HG03565 (cell line): ENCODE measurements around the gene DNAJC4.
A peak's percentile ranks its signal among the peaks of the same experiment; 100 is the strongest.

Source experiments
- ATAC-seq: cut with Tn5 transposase; IDR thresholded peaks from one replicate; pipeline ENCODE4 v1.9.1; 2021; ENCODE audit warnings: mild to moderate bottlenecking, moderate library complexity; ENCODE audit not compliant: unreplicated experiment

Gene DNAJC4

DNA sequence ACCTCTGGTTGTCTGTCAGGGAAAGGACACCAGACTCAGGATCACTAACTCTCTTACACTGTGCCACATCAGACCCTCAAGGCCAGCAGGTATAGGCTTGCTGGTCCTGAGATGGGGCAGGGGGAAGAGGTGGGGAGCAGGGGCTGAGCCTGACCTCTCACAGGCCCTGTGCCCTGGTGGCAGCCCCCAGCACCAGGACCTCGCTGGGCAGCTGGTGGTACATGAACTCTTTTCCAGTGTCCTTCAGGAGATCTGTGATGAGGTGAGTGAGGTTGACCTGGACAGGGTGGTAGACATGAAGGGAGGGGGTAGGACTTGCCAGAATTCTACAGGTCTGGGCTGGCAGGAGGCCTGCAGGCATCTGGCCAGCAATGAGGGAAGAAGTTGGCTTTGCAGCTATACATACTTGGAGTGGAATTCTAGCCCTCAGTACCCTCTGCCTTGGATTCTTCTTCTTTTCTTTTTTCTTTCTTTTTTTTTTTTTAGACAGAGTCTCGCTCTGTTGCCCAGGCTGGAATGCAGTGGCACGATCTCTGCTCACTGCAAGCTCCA lies 2.9 kb upstream of the DNAJC4 start:
- no peak for ATAC-seq

DNA sequence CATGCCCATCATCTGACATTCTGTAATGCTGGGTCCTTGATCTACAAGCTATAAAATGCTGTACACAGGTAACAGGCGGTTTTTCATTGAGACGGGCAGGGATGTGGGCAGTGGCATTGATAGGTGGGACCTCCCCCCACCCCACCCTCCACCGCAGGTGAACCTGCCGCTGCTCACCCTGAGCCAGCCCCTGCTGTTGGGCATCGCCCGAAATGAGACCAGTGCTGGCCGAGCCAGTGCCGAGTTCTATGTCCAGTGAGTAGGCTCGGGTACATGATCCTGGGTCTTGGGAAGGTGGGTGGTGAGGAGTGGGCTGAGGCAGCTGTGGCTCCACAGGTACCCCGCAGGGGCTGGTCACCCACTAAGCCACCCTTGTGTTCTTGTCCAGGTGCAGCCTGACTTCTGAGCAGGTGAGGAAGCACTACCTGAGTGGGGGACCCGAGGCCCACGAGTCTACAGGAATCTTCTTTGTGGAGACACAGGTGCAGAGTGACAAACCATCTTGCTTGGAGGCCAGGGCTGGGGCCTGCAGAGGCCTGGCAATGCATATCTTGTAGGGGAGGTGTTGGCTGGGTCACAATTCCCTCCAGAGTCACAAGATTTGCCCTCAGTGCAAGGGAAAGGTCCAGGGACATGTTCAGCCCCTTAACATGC lies 1.1 kb upstream of the DNAJC4 start:
- no peak for ATAC-seq

DNA sequence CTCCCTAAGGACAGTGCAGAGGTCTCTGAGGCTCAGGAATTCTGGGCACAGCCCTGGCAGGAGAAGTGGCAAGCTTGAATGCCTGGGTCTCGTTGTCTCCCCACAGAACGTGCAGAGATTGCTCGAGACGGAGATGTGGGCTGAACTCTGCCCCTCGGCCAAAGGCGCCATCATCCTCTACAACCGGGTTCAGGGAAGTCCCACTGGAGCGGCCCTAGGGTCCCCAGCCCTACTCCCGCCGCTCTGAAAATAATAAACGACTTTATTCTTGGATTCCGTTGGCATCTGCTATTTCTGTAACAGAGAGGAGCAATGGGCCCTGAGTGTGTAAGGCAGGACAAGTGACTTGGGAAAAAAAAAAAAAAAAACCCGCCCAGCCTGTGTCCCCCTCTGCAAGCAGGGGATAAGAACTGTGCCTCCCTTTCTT lies 591 bp upstream of the DNAJC4 start:
- ATAC-seq = no peak

DNA sequence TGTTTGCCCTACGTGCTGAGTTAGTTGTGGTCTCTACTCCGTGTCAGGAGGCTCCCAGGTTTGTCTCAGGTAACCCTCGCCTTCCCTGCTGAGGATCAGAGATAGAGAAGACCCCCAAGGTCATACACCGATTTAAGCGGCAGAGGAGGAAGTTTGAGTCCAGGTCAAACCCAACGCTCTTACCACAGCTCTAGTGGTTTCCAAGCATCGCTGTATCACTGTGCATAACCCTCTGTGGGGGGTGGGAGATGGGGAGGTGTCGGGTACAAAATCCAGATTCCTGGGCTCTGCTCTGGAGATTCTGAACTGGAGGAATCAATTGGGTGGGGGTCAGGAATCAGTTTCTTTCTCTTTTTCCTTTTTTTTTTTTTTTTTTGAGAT lies 627 bp downstream of the DNAJC4 start:
- no peak for ATAC-seq

DNA sequence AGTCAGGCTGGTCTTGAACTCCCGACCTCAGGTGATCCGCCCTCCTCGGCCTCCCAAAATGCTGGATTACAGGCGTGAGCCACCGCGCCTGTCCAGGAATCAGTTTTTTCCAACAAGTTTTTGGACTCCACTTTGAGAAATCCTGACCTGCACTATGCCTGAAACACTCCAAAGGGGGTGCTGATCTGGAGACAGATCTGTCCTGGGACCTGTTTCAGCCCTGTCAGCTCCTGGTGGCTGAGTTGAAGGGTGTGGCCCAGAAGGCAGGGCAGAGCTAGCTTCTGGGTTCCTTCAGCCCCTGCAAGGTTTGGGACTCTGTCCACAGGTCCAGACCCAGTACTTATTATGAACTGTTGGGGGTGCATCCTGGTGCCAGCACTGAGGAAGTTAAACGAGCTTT lies 1.2 kb downstream of the DNAJC4 start:
- ATAC-seq = no peak

DNA sequence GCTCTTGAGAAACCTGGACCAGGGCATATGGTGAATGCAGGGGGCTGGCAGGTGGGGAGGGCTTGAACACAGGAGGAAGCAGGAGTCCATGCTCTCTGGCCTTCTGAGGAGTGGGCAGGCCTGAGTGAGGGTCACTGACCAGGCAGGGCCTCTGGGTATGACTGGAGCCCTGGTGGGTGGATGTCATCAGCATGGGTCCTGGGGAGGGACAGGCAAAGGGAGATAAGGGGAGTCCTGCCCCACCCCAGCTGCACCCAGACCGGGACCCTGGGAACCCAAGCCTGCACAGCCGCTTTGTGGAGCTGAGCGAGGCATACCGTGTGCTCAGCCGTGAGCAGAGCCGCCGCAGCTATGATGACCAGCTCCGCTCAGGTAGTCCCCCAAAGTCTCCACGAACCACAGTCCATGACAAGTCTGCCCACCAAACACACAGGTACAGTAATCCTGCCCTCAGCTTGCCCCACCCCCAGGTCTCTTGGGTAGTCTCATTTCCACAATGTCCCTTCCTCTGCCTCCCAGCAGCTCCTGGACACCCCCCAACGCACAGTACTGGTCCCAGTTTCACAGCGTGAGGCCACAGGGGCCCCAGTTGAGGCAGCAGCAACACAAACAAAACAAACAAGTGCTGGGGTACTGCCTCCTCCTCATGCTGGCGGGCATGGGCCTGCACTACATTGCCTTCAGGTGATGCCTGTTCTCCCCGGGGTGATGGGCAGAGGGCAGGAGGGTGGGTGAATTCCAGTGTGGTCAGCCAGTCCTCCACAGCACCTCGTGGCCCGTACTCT lies 2.0 kb downstream of the DNAJC4 start:
- ATAC-seq = no peak

DNA sequence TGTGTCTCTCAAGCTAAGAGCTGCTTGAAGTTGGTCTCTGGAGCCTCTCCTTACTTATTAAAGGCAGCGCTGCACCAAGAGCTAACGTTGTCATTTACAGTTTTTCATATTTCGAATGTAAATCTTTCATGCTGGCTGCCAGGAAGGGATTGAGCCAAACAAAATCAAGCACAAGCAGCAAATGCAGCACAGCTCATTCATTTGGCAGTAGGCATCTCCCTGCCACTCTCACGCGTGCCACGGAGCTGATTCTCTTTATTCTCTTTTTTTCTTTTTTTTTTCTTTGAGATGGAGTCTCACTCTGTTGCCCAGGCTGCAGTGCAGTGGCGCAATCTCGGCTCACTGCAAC lies 2.6 kb downstream of the DNAJC4 start:
- ATAC-seq = no peak

DNA sequence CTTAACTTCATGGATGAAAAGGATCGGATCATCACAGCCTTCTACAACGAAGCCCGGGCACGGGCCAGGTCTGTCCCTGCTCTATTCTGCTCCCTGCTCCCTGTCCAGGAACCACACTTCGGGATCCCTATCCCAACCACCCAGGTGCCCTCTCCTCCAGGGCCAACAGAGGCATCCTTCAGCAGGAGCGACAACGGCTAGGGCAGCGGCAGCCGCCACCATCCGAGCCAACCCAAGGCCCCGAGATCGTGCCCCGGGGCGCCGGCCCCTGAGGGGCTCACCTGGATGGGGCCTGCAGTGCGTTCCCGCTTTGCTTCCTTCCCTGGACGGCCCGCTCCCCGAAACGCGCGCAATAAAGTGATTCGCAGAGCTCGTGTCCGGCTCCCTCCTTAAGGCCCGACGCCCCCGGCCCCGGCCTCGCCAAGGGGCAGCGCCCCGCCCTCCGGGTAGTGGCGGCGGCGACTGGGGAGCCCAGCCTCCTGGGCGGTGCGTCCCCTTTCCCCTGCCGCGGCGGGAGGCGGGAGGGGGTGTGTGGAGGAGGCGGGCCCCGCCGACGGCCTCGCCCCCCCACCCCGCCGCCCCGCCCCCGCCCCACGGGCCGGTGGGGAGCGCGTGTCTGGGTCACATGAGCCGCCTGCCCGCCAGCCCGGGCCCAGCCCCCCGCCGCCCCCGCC lies 3.7 kb downstream of the DNAJC4 start, which contains the start of gene VEGFB:
VEGFB (plus strand) TSS at position 672 of the 674 bp plus-strand sequence. CDS start 250 bp downstream, outside the sequence.
- ATAC-seq = no peak

DNA sequence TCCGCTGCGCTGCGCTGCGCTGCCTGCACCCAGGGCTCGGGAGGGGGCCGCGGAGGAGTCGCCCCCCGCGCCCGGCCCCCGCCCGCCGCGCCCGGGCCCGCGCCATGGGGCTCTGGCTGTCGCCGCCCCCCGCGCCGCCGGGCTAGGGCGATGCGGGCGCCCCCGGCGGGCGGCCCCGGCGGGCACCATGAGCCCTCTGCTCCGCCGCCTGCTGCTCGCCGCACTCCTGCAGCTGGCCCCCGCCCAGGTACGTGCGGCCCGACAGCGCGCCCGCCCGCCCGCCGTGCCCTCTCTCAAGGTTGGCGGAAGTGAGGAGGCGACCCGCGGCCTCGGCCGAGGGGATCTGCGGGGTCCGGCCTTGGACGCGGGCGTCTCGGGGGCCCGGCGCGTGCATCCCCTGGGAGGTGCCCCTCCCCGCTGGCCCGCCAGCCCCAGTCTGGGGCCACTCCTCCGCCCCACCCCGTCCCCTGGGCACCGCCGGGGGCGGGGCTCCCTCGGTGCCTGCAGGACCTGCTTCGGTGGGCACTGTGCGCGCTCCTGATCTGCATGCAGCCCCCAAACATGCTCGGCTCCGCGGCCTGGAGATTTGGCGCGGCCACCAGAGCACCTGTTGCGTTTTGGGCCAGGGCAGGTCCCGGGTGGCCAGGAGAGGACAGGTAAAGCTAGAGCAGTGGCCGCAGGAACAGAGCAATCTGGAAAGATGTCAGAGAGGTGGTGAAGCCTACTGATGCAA lies 4.5 kb downstream of the DNAJC4 start:
- no peak for ATAC-seq

DNA sequence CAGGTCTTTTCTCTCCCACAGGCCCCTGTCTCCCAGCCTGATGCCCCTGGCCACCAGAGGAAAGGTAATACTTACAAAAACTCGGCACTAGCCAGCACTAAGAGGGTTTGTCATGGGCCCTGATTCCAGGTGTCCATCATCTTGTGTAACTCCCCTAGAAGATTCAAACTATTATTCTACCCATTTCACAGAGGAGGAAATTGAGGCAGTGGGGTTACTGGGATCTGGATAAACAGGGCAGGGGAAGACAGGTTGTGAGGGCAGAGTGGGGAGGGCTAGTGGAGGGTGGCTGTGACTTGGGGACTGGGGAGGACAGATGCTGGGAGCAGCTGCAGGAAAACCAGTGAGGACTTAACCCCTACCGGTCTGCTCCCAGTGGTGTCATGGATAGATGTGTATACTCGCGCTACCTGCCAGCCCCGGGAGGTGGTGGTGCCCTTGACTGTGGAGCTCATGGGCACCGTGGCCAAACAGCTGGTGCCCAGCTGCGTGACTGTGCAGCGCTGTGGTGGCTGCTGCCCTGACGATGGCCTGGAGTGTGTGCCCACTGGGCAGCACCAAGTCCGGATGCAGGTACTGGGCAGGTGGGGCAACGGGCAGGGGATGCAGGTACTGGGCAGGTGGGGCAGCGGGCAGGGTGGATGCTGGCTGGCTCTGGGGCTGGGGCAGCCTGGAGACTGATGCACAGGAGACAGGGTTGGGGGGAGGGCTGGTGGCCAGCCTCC lies 5.3 kb downstream of the DNAJC4 start:
- ATAC-seq = no peak

DNA sequence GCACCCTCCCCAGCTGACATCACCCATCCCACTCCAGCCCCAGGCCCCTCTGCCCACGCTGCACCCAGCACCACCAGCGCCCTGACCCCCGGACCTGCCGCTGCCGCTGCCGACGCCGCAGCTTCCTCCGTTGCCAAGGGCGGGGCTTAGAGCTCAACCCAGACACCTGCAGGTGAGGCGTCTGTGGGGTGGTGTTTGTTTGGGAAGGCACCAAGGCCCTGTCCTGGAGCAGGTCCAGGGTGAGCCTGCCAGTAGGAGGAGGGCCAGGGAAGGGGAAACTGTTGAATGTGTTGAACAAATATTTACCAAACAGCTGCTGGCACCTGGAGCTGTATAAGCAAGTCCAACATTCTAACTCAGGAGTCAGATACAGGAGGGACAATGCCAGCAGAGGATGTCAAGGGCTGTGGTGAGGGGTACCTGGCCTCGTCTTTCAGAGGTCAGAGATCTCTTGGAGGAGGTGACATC lies 7.2 kb downstream of the DNAJC4 start:
- no peak for ATAC-seq

DNA sequence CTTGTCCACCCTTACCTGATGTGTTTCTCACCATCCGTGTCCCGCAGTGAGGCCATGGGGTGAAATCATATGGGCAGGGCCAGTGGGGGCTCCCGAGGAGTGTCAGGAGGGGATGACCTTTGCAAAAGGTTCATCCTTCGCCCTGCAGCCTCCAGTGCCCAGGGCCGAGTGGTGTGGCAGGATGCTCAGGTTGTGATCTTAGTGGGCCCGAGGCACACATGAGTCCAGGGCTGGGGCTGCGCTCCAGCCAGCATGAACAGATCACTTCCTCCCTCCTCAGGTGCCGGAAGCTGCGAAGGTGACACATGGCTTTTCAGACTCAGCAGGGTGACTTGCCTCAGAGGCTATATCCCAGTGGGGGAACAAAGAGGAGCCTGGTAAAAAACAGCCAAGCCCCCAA lies 7.7 kb downstream of the DNAJC4 start:
- no peak for ATAC-seq

DNA sequence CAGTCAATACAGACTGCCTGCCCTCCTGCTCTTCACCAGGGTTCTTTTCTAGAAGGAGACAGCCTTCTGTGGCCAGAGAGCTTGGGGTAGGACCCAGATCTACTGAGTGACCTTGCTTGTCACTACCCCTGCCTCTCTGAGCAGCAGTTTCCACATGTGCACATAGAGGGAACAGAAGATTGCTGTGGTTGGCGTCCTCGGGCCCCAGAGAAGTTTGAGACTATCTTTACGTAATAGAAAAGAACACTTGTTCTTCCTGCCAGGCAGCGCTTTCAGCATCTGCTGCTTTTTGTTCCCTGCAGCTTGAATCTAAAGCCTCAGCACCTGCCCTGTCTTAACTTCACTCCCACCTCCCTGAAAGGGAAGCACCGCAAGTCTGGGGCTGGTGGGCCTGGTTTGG lies 8.7 kb downstream of the DNAJC4 start:
- no peak for ATAC-seq

DNA sequence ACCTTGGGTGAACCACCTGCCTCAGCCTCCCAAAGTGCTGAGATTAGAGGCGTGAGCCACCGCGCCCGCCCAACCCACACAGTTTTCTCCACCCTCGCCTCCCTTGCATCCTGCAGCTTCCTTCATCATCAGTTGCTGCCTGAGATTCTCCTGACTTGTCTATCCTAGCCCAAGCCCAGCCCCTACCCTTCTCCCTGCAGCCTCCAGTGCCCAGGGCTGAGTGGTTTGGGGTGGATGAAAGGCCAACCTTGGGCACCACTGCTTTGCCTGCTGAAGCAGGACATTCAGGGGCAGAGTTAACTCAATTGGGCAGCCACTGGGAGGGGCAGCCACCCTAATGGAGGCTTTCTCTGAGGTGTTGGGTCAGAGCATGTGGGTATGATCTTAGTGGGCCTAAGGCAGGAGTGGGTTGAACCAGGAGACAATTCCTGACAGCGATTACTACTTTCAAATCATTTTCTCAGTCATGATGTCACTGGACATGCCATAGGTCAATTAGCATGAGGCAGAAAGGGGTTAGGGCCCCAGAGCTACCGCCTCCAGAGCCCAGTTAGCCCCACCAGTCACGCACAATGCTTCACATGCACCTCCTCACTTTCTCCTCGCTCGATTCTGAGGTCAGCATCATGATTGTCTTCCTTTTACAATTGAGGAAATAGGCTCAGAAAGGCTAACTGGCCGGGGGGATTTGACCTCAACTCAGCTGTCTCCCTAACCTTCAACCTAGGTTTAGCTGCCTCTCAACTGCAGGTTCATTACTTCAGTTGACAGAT lies 9.5 kb downstream of the DNAJC4 start:
- ATAC-seq = no peak

DNA sequence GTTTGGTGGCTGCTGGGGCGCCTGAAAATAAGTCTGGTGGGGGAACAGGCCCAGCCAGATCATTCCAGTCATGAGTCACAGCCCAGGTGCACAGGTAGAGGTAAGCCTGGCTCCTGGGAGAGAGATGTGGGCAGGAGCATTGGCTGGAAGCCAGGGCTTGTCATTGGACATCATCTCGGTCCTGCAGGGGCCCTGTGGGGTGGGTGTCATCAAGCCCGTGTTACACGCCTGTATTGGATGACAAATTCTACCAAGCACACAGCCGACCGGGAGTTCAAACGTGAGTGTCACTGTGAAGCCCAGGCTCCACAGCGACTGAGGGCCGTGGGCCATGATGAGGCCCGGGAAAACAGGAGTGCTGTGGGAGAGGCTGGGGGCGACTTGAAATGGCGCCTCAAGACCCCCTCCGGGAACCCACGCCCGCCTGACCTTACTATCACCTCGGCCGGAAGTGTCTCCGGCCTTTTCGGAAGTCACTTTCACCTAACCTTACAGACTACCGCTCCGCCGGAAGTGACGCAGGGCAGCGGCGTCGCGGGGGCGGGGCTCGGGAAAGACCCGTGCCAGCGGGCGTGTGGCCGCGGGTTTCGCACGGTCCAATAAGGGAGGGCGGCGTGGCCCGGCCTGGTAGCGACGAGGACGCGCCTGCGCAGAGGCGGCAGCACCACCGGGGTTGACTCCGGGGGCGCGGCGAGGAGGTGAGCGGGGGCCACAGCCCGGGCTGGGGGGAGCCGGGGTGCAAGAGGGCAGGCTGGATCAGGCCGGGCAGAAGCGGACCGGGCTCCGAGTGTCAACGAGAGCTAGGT lies 10.3 kb downstream of the DNAJC4 start, which contains the start of gene FKBP2:
FKBP2 (plus strand) TSS at position 661 of the 806 bp plus-strand sequence. CDS start 1,293 bp downstream, outside the sequence.
- ATAC-seq = peak; percentile 45

DNA sequence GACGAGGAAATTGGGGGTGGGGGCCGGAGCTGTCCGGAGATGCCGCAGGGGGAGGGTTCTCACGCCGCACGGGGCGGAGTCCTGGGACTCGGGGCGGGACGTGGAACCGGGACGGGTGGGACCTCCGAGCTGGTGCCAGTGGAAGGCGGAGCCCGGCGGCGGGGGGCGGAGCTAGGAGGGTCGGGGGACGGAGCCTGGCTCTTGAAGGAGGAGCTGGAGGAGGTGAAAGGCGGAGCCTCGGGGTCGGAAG lies 10.8 kb downstream of the DNAJC4 start:
- peak; percentile 53 for ATAC-seq

DNA sequence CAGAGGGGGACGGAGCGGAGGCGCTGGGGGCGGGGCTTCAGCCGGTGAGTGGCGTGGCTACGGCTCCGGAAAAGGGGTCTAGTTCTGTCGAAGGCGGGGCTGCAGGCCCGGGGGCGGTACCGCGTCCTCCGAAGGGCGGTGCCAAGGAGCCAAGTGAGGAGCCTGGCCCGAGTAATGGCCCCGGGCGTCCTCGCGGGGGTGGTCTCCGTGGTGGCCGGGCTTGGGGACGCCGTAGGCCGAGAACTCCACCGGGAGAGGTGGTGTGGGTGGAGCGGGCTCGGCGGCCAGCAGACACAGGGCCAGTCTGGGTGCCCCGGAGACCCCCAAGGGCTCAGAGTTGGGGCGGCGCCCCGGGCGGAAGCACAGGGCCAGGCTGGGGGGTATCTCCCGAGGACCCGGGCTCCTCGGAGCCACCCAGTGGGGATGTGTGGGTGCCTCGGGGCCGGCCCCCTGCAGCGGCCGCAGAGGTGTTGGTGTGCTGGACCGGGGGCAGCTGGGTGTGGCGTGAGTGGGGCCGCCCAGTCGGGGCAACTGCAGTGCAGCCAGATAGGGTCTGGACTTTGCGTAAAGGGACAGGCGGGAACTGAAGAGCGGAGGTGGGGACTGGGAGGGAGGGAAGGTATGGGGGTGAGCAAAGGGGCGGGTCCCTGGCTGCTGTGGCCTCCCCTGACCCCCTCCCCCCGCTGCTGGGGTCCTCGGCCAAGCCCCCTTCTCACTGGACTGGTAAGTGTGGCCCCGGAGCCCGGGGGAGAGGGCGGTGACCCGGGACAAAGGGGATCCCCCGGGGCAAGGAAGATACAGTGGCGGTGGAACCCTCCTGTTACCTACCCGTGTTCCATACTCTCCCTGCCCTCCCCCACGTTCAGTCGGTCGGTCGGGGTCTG lies 11.4 kb downstream of the DNAJC4 start:
- ATAC-seq = peak; percentile 0
